Aorta (tissue), 5 donors: ENCODE results near the gene NT5C1B. TPM values are rescaled to one million over a fixed set of nuclear protein-coding genes. Genes with fewer than 3 reads are reported as not detected.

ENCODE experiments used
- ATAC-seq: fragments of 200-7000 bp; cut with Tn5 transposase; one replicate; pipeline ENCODE4 v1.9.1; 2022; ENCODE audit warnings: moderate library complexity; ENCODE audit not compliant: low FRiP score
- DNase-seq, 2 donors: peaks; one replicate each; pipeline ENCODE4 v3.0.0-alpha.2; 2020
- H3K27ac ChIP-seq, 2 donors: one replicate each; pipeline ENCODE4 v1.5.1; 2013; ENCODE audit warnings: low read length in 2 of 2, mild to moderate bottlenecking in 2 of 2, moderate library complexity in 2 of 2, control low read depth in 1 of 2, inconsistent platforms in 1 of 2, low read depth in 1 of 2
- H3K27me3 ChIP-seq, 2 donors: one replicate each; pipeline ENCODE4 v1.6.1; 2013; ENCODE audit warnings: control low read depth in 1 of 2, low read length in 1 of 2, mild to moderate bottlenecking in 1 of 2, moderate library complexity in 1 of 2; ENCODE audit not compliant: insufficient read depth in 2 of 2, control insufficient read depth in 1 of 2
- H3K36me3 ChIP-seq, 2 donors: one replicate each; pipeline ENCODE4 v1.6.1; 2013; ENCODE audit warnings: control low read depth in 1 of 2, low read length in 1 of 2, mild to moderate bottlenecking in 1 of 2; ENCODE audit not compliant: insufficient read depth in 2 of 2, control insufficient read depth in 1 of 2
- H3K4me1 ChIP-seq, 2 donors: one replicate each; pipeline ENCODE4 v1.6.1; 2013; ENCODE audit warnings: low read length in 2 of 2, control low read depth in 1 of 2, mild to moderate bottlenecking in 1 of 2, moderate library complexity in 1 of 2; ENCODE audit not compliant: insufficient read depth in 2 of 2, control insufficient read depth in 1 of 2
- H3K4me3 ChIP-seq, 2 donors: one replicate each; pipeline ENCODE4 v1.5.1; 2013; ENCODE audit warnings: low read length in 2 of 2, control low read depth in 1 of 2, mild to moderate bottlenecking in 1 of 2
- H3K9me3 ChIP-seq: one replicate; pipeline ENCODE4 v1.6.1; 2013; ENCODE audit warnings: mild to moderate bottlenecking, low read length; ENCODE audit not compliant: control insufficient read depth
- WGBS, 2 donors: extraction: QIAGEN DNeasy Blood & Tissue Kit; methylation state at CpG; one replicate each; pipeline ENCODE4 v1.1.7; 2013; 5-methylcytosine and 5-hydroxymethylcytosine counted together
- intact Hi-C, 2 donors: fragments of 100-400 bp; cut with DNase I; formaldehyde crosslinking; loops; one replicate each; pipeline versions ENCODE4 v1.14.2 to v1.15.0; 2022
- polyA plus RNA-seq, 2 donors: library from polyadenylated mRNA; stranded (reverse); fragments of 200-250 nt; gene quantifications; one replicate each; pipeline ENCODE4 v1.2.3, GENCODE V29; 2013
- total RNA-seq, 2 donors: library from RNA; stranded (reverse); fragmentation: NEBNext Ultra II Directional; extraction: Animal tissue kit (Norgen Biotek cat#: 25700); gene quantifications; one replicate each; pipeline ENCODE4 v1.2.1, GENCODE V29; 2021
- donor health status: healthy with polysubstance abuse.
- donor health status: Bipolar disorder and iron deficiency.
- donor health status: DM: no; HTN: no; CAD: no.
- donor health status: DM: no; HTN: no; CAD: no.
- donor health status: DM: yes; HTN: yes; CAD: no.

The NT5C1B gene
- total and polyA plus RNA-seq, 4 donors: not detected

- Histone ChIP-seq H3K36me3 (no peaks in the 10 kb centered on the region), H3K27ac (no peak overlapping the region), H3K27me3 (no peaks in the 10 kb centered on the region), H3K4me1 (no peaks in the 10 kb centered on the region), H3K9me3 (no peaks in the 10 kb centered on the region), H3K4me3 (no peak overlapping the region)
- DNase-seq (no peak), ATAC-seq (no peak)
- intact Hi-C loops: no loop called here
These were observed 34.4 kb upstream of the NT5C1B start for GRCh38 chr2:18623782-18624181.

- WGBS, 2 donors: 13 to 31% methylated on average over 2 of the region's 2 CpGs
- Histone ChIP-seq H3K9me3 (no peaks in the 10 kb centered on the region), H3K27me3 (no peaks in the 10 kb centered on the region), H3K4me1 (no peaks in the 10 kb centered on the region), H3K36me3 (no peaks in the 10 kb centered on the region), H3K4me3 (no peak overlapping the region), H3K27ac (no peak overlapping the region)
- intact Hi-C loops: no loop called here
- DNase-seq (no peak), ATAC-seq (no peak)
These were observed 31.7 kb upstream of the NT5C1B start for GRCh38 chr2:18620867-18621632.

- no peak overlapping the region for H3K4me3 ChIP-seq
- H3K36me3 ChIP-seq: no peaks in the 10 kb centered on the region
- H3K27me3 ChIP-seq: no peaks in the 10 kb centered on the region
- intact Hi-C loops: no loop called here
- DNase-seq: no peak
- no peak for ATAC-seq
- H3K4me1 ChIP-seq: no peaks in the 10 kb centered on the region
- H3K27ac ChIP-seq: no peak overlapping the region
- WGBS, 2 donors: 94 to 96% methylated on average over 2 of the region's 2 CpGs
- H3K9me3 ChIP-seq: no peaks in the 10 kb centered on the region
These were observed 29.7 kb upstream of the NT5C1B start for GRCh38 chr2:18619091-18619490.

- peaks cover 1% of the 10 kb centered on the region for H3K9me3 ChIP-seq
- H3K27ac ChIP-seq: peak overlapping the region in 1 of 2 donors; percentile 67
- intact Hi-C loops: no loop called here
- ATAC-seq (no peak), DNase-seq (no peak)
- no peak overlapping the region for H3K4me3 ChIP-seq
- no peaks in the 10 kb centered on the region for H3K27me3 ChIP-seq
- peaks cover 0 to 2% of the 10 kb centered on the region in 2 donors for H3K4me1 ChIP-seq
- H3K36me3 ChIP-seq: no peaks in the 10 kb centered on the region
These were observed 24.7 kb upstream of the NT5C1B start for GRCh38 chr2:18614041-18614440.

GRCh38 chr2:18612133-18612532 lies 22.8 kb upstream of the NT5C1B start:
- 30 to 31% methylated on average over 3 of the region's 3 CpGs for WGBS, 2 donors
- H3K27ac ChIP-seq: no peak overlapping the region
- no peaks in the 10 kb centered on the region for H3K36me3 ChIP-seq
- DNase-seq: no peak
- intact Hi-C loops: no loop called here
- ATAC-seq: no peak
- H3K27me3 ChIP-seq: no peaks in the 10 kb centered on the region
- no peak overlapping the region for H3K4me3 ChIP-seq
- peaks cover 0 to 2% of the 10 kb centered on the region in 2 donors for H3K4me1 ChIP-seq
- peaks cover 1% of the 10 kb centered on the region for H3K9me3 ChIP-seq

- no peak overlapping the region for H3K4me3 ChIP-seq
- intact Hi-C loops: no loop called here
- no peak for ATAC-seq
- no peak overlapping the region for H3K27ac ChIP-seq
- H3K9me3 ChIP-seq: peaks cover 1% of the 10 kb centered on the region
- H3K27me3 ChIP-seq: no peaks in the 10 kb centered on the region
- H3K36me3 ChIP-seq: no peaks in the 10 kb centered on the region
- 96 to 100% methylated on average over 1 of the region's 1 CpG for WGBS, 2 donors
- DNase-seq: no peak
- peaks cover 0 to 2% of the 10 kb centered on the region in 2 donors for H3K4me1 ChIP-seq
These were observed 22.2 kb upstream of the NT5C1B start for GRCh38 chr2:18611604-18612003.

- intact Hi-C loops: no loop called here
- DNase-seq (no peak), ATAC-seq (no peak)
- no peak overlapping the region for H3K4me3 ChIP-seq
- H3K27me3 ChIP-seq: no peaks in the 10 kb centered on the region
- 93 to 94% methylated on average over 5 of the region's 5 CpGs for WGBS, 2 donors
- peaks cover 0 to 2% of the 10 kb centered on the region in 2 donors for H3K4me1 ChIP-seq
- H3K36me3 ChIP-seq: no peaks in the 10 kb centered on the region
- H3K9me3 ChIP-seq: peaks cover 1% of the 10 kb centered on the region
- H3K27ac ChIP-seq: no peak overlapping the region
These were observed 21.8 kb upstream of the NT5C1B start for GRCh38 chr2:18611184-18611583.

- DNase-seq: no peak
- Histone ChIP-seq H3K27me3 (no peaks in the 10 kb centered on the region), H3K9me3 (peaks cover 1% of the 10 kb centered on the region), H3K36me3 (no peaks in the 10 kb centered on the region), H3K27ac (no peak overlapping the region), H3K4me1 (peaks cover 0 to 2% of the 10 kb centered on the region in 2 donors), H3K4me3 (no peak overlapping the region)
- intact Hi-C loops: no loop called here
- ATAC-seq: no peak
- WGBS, 2 donors: 96 to 100% methylated on average over 1 of the region's 1 CpG
These were observed 21.3 kb upstream of the NT5C1B start for GRCh38 chr2:18610651-18611050.

- H3K36me3 ChIP-seq: no peaks in the 10 kb centered on the region
- intact Hi-C loops: no loop called here
- no peak overlapping the region for H3K27ac ChIP-seq
- H3K4me1 ChIP-seq: peaks cover 0 to 2% of the 10 kb centered on the region in 2 donors
- 5 to 8% methylated on average over 1 of the region's 1 CpG for WGBS, 2 donors
- no peak for DNase-seq
- H3K4me3 ChIP-seq: no peak overlapping the region
- H3K9me3 ChIP-seq: peaks cover 1% of the 10 kb centered on the region
- no peaks in the 10 kb centered on the region for H3K27me3 ChIP-seq
- ATAC-seq: no peak
These were observed 20.7 kb upstream of the NT5C1B start for GRCh38 chr2:18610090-18610489.
